Measurements from ENCODE around the gene CYP2R1. TPM values are rescaled to one million over a fixed set of nuclear protein-coding genes. Genes with fewer than 3 reads are reported as not detected.

CYP2R1 gene
- total RNA-seq, 2 donors from 2014 or later = 12.2 to 14.6 TPM

DNA sequence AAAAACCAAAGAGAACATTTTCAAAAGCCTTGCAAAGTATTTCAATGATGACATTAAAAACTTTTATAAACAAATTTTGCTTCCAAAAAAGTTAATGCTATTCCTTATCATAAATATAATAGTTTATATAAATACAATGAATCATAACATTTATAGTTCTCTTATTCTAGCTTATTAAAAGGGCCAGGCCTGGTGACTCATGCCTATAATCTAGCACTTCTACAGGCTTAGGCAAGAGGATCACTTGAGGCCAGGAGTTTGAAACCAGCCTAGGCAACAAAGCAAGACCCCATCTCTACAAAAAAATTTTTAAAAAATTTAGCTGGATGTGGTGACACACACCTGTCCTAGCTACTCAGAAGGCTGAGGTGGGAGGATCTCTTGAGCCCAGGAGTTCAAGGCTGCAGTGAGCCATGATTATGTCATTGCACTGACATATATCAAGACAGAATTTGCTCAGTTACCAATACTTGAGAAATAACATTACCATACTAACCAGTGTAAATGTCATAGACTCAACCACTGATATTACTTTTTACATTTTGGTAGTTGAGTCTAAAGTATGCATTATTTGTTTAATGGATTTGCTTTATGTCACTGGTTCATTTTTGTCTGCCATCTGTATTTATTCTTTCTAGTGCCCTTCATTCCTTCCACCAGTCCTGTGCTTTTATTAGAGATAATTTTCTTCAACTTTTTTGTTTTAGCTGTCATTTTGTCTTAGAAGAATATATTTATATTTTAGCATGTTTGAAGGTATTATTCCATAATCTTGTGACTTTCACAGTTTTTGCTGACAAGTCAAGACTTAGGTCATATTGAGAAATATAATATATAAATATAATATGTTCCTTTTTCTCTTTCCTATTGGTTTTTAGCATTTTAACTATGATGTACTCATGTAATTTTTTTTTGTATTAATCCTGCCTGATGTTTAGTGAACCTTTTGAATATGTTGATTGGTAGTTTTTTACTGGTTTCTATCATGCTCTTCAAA, 56.2 kb downstream of the CYP2R1 start:
- Mint-ChIP-seq H3K27ac (no peak overlapping the region), H3K4me3 (no peak overlapping the region), H3K27me3 (no peaks in the 10 kb centered on the region), H3K4me1 (no peaks in the 10 kb centered on the region), H3K36me3 (ENCODE audit: low read depth) (peaks cover 8% of the 10 kb centered on the region)
- no peaks in the 10 kb centered on the region for H3K9me3 ChIP-seq (ENCODE audit: control insufficient read depth, low read length, poor library complexity, severe bottlenecking)
- DNase-seq (no peak), ATAC-seq (no peak)

Other genes starting within 250 kb of the CYP2R1 start
- 10 to 100 TPM; 68.9 to 90.4 TPM for gene PDE3B, start 248.4 kb downstream of the CYP2R1 start, total RNA-seq
- not detected for gene CALCA, start 80.1 kb upstream of the CYP2R1 start, total RNA-seq
- under 1 TPM; 0.39 to 0.62 TPM for gene CALCB, start 181.4 kb upstream of the CYP2R1 start, total RNA-seq
- gene INSC, start 222.7 kb upstream of the CYP2R1 start, total RNA-seq = under 1 TPM in 1 of 2 donors, not detected in 1; 0.22 TPM